WTC11 (cell line): ENCODE data around the gene PHTF1. TPM values are rescaled to one million over a fixed set of nuclear protein-coding genes. Genes with fewer than 3 reads are reported as not detected.

Experiments
- ATAC-seq: fragments of 200-7000 bp; cut with Tn5 transposase; 2 replicates; pipeline ENCODE4 v1.10.0; 2021; ENCODE audit warnings: mild to moderate bottlenecking, moderate library complexity
- CTCF ChIA-PET: fragments of 300-600 bp; sonication (Branson Sonifier 250); formaldehyde crosslinking; loops from one replicate; lab custom pipeline; 2021; ENCODE audit warnings: antibody characterized with exemption; lab: Charles Lee
- POLR2A ChIA-PET: fragments of 350-600 bp; sonication (Branson Sonifier 250); formaldehyde crosslinking; loops from one replicate; lab custom pipeline; 2021; ENCODE audit warnings: antibody characterized with exemption; lab: Charles Lee
- DNase-seq: peaks from one replicate; pipeline ENCODE4 v3.0.0; 2021; ENCODE audit warnings: low spot score
- H3K27ac Mint-ChIP-seq: 2 replicates; pipeline ENCODE4 v1.8.0; 2021; ENCODE audit warnings: mixed read lengths
- H3K27me3 Mint-ChIP-seq: 2 replicates; pipeline ENCODE4 v1.8.0; 2021; ENCODE audit warnings: low read depth, mild to moderate bottlenecking, moderate library complexity, mixed read lengths
- H3K36me3 Mint-ChIP-seq: 2 replicates; pipeline ENCODE4 v1.8.0; 2021; ENCODE audit warnings: mixed read lengths
- H3K4me1 Mint-ChIP-seq: 2 replicates; pipeline ENCODE4 v1.8.0; 2022; ENCODE audit warnings: mixed read lengths
- H3K4me3 Mint-ChIP-seq: 2 replicates; pipeline ENCODE4 v1.8.0; 2021; ENCODE audit warnings: mild to moderate bottlenecking, moderate library complexity, mixed read lengths
- H3K9me3 Mint-ChIP-seq: 2 replicates; pipeline ENCODE4 v1.8.0; 2021; ENCODE audit warnings: mixed read lengths
- ELF4 ChIP-seq: sonication (generic); formaldehyde crosslinking; IDR thresholded peaks from 2 replicates; pipeline ENCODE4 v1.8.1; 2022; ENCODE audit warnings: low read depth, mild to moderate bottlenecking, moderate library complexity, missing genetic modification reagents
- HMGA2 ChIP-seq: fragments of 250-450 bp; sonication (Bioruptor Pico); IDR thresholded peaks from 2 replicates; pipeline ENCODE4 v1.4.0; 2021; ENCODE audit warnings: mild to moderate bottlenecking, moderate library complexity
- JAZF1 ChIP-seq: fragments of 250-450 bp; sonication (Bioruptor Pico); IDR thresholded peaks from 2 replicates; pipeline ENCODE4 v1.9.0; 2021; ENCODE audit warnings: moderate library complexity, mild to moderate bottlenecking, inconsistent platforms
- NFYB ChIP-seq: sonication (generic); formaldehyde crosslinking; conservative IDR thresholded peaks from 2 replicates; pipeline ENCODE4 v1.8.0; 2022; ENCODE audit warnings: low read depth, missing genetic modification reagents
- RORB ChIP-seq: fragments of 250-450 bp; sonication (Bioruptor Pico); IDR thresholded peaks from 2 replicates; pipeline ENCODE4 v1.9.0; 2021; ENCODE audit warnings: mild to moderate bottlenecking
- SMAD4 ChIP-seq: sonication (generic); formaldehyde crosslinking; IDR thresholded peaks from 2 replicates; pipeline ENCODE4 v1.8.0; 2022; ENCODE audit warnings: mild to moderate bottlenecking, missing genetic modification reagents
- SOX15 ChIP-seq: fragments of 250-450 bp; sonication (Bioruptor Pico); IDR thresholded peaks from 2 replicates; pipeline ENCODE4 v1.9.0; 2021; ENCODE audit warnings: mild to moderate bottlenecking
- TCF7 ChIP-seq: sonication (generic); formaldehyde crosslinking; IDR thresholded peaks from 2 replicates; pipeline ENCODE4 v1.8.0; 2022; ENCODE audit warnings: mild to moderate bottlenecking, low read depth, missing genetic modification reagents, moderate library complexity
- ZBTB21 ChIP-seq: sonication (generic); formaldehyde crosslinking; IDR thresholded peaks from 2 replicates; pipeline ENCODE4 v1.8.1; 2023; ENCODE audit warnings: mild to moderate bottlenecking, missing genetic modification reagents, borderline replicate concordance
- ZNF121 ChIP-seq: sonication (generic); formaldehyde crosslinking; IDR thresholded peaks from 2 replicates; pipeline ENCODE4 v1.8.0; 2023; ENCODE audit warnings: missing genetic modification reagents
- ZNF219 ChIP-seq: sonication (generic); formaldehyde crosslinking; IDR thresholded peaks from 2 replicates; pipeline ENCODE4 v1.8.0; 2023; ENCODE audit warnings: missing genetic modification reagents, mild to moderate bottlenecking, borderline replicate concordance
- ZNF232 ChIP-seq: sonication (generic); formaldehyde crosslinking; IDR thresholded peaks from 2 replicates; pipeline ENCODE4 v1.8.0; 2022; ENCODE audit warnings: mild to moderate bottlenecking, missing genetic modification reagents
- ZNF317 ChIP-seq: sonication (generic); formaldehyde crosslinking; IDR thresholded peaks from 2 replicates; pipeline ENCODE4 v1.8.1; 2023; ENCODE audit warnings: low read depth, mild to moderate bottlenecking, moderate library complexity, missing genetic modification reagents, borderline replicate concordance
- ZNF416 ChIP-seq: fragments of 250-450 bp; sonication (Bioruptor Pico); IDR thresholded peaks from 2 replicates; pipeline ENCODE4 v1.9.0; 2021; ENCODE audit warnings: mild to moderate bottlenecking, inconsistent platforms
- total RNA-seq: library from RNA; stranded (reverse); gene quantifications from 3 replicates; pipeline ENCODE4 v1.2.3, GENCODE V29; 2021
- TF ChIP-seq, protein P1 (sequence below): sonication (generic); formaldehyde crosslinking; IDR thresholded peaks from 2 replicates; pipeline ENCODE4 v1.8.1; 2022; ENCODE audit warnings: low read depth, mild to moderate bottlenecking, moderate library complexity, missing genetic modification reagents, borderline replicate concordance
- TF ChIP-seq, protein P2 (sequence below): sonication (generic); formaldehyde crosslinking; IDR thresholded peaks from 2 replicates; pipeline ENCODE4 v1.8.0; 2022; ENCODE audit warnings: mild to moderate bottlenecking, missing genetic modification reagents
- TF ChIP-seq, protein P3 (sequence below): sonication (generic); formaldehyde crosslinking; IDR thresholded peaks from 2 replicates; pipeline ENCODE4 v1.8.1; 2023; ENCODE audit warnings: mild to moderate bottlenecking, missing genetic modification reagents
- TF ChIP-seq, protein P4 (sequence below): fragments of 200-600 bp; IDR thresholded peaks from 2 replicates; pipeline ENCODE4 v1.8.0; 2022; ENCODE audit warnings: antibody characterized with exemption
- TF ChIP-seq, protein P5 (sequence below): sonication (generic); formaldehyde crosslinking; IDR thresholded peaks from 2 replicates; pipeline ENCODE4 v1.8.0; 2022; ENCODE audit warnings: mild to moderate bottlenecking, missing genetic modification reagents
- TF ChIP-seq, protein P6 (sequence below): sonication (generic); formaldehyde crosslinking; IDR thresholded peaks from 2 replicates; pipeline ENCODE4 v1.8.1; 2022; ENCODE audit warnings: mild to moderate bottlenecking, missing genetic modification reagents, moderate library complexity, borderline replicate concordance
- TF ChIP-seq, protein P7 (sequence below): sonication (generic); formaldehyde crosslinking; IDR thresholded peaks from 2 replicates; pipeline ENCODE4 v1.8.1; 2023; ENCODE audit warnings: mild to moderate bottlenecking, missing genetic modification reagents, moderate library complexity
- TF ChIP-seq, protein P8 (sequence below): sonication (generic); formaldehyde crosslinking; conservative IDR thresholded peaks from 2 replicates; pipeline ENCODE4 v1.8.1; 2022; ENCODE audit warnings: mild to moderate bottlenecking, missing genetic modification reagents
- TF ChIP-seq, protein P9 (sequence below): sonication (generic); formaldehyde crosslinking; IDR thresholded peaks from 2 replicates; pipeline ENCODE4 v1.8.0; 2023; ENCODE audit warnings: missing genetic modification reagents
- TF ChIP-seq, protein P10 (sequence below): sonication (generic); formaldehyde crosslinking; IDR thresholded peaks from 2 replicates; pipeline ENCODE4 v1.8.1; 2022; ENCODE audit warnings: mild to moderate bottlenecking, moderate library complexity, missing genetic modification reagents

Gene PHTF1
- total RNA-seq, 1 experiment from 2014 or later, result 28.7 TPM

DNA sequence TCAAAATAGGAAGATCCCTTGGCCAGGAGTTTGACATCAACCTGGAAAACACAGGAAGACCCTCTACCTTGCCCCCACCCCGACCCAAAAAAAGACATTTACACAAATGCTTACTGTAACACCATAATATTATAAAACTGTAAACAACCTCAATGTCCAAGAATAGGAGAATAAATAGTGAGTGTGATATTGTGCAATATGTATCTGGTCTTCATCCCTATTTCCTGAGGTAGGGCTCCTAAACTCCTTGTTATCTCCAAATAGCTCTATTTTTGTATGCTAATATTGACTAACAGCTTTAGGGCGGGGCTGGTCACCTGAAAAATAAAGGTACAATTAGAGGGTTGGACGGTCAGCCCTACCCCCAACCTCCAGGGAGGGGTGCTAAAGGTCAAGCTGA is 29.5 kb upstream of the PHTF1 start (continued):
- TF ChIP-seq, protein P1, sequence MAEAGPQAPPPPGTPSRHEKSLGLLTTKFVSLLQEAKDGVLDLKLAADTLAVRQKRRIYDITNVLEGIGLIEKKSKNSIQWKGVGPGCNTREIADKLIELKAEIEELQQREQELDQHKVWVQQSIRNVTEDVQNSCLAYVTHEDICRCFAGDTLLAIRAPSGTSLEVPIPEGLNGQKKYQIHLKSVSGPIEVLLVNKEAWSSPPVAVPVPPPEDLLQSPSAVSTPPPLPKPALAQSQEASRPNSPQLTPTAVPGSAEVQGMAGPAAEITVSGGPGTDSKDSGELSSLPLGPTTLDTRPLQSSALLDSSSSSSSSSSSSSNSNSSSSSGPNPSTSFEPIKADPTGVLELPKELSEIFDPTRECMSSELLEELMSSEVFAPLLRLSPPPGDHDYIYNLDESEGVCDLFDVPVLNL, result no peak
- TF ChIP-seq ZNF121 (CRISPR knock-in tag) (no peak), ZNF317 (CRISPR knock-in tag) (no peak), ZNF416 (CRISPR knock-in tag) (no peak), JAZF1 (CRISPR knock-in tag) (no peak)
- TF ChIP-seq, protein P2, sequence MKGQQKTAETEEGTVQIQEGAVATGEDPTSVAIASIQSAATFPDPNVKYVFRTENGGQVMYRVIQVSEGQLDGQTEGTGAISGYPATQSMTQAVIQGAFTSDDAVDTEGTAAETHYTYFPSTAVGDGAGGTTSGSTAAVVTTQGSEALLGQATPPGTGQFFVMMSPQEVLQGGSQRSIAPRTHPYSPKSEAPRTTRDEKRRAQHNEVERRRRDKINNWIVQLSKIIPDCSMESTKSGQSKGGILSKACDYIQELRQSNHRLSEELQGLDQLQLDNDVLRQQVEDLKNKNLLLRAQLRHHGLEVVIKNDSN (CRISPR knock-in tag), result no peak
- TF ChIP-seq, protein P3, sequence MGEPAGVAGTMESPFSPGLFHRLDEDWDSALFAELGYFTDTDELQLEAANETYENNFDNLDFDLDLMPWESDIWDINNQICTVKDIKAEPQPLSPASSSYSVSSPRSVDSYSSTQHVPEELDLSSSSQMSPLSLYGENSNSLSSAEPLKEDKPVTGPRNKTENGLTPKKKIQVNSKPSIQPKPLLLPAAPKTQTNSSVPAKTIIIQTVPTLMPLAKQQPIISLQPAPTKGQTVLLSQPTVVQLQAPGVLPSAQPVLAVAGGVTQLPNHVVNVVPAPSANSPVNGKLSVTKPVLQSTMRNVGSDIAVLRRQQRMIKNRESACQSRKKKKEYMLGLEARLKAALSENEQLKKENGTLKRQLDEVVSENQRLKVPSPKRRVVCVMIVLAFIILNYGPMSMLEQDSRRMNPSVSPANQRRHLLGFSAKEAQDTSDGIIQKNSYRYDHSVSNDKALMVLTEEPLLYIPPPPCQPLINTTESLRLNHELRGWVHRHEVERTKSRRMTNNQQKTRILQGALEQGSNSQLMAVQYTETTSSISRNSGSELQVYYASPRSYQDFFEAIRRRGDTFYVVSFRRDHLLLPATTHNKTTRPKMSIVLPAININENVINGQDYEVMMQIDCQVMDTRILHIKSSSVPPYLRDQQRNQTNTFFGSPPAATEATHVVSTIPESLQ (CRISPR knock-in tag), result no peak
- TF ChIP-seq, protein P4, sequence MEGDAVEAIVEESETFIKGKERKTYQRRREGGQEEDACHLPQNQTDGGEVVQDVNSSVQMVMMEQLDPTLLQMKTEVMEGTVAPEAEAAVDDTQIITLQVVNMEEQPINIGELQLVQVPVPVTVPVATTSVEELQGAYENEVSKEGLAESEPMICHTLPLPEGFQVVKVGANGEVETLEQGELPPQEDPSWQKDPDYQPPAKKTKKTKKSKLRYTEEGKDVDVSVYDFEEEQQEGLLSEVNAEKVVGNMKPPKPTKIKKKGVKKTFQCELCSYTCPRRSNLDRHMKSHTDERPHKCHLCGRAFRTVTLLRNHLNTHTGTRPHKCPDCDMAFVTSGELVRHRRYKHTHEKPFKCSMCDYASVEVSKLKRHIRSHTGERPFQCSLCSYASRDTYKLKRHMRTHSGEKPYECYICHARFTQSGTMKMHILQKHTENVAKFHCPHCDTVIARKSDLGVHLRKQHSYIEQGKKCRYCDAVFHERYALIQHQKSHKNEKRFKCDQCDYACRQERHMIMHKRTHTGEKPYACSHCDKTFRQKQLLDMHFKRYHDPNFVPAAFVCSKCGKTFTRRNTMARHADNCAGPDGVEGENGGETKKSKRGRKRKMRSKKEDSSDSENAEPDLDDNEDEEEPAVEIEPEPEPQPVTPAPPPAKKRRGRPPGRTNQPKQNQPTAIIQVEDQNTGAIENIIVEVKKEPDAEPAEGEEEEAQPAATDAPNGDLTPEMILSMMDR, result no peak
- TF ChIP-seq, protein P5, sequence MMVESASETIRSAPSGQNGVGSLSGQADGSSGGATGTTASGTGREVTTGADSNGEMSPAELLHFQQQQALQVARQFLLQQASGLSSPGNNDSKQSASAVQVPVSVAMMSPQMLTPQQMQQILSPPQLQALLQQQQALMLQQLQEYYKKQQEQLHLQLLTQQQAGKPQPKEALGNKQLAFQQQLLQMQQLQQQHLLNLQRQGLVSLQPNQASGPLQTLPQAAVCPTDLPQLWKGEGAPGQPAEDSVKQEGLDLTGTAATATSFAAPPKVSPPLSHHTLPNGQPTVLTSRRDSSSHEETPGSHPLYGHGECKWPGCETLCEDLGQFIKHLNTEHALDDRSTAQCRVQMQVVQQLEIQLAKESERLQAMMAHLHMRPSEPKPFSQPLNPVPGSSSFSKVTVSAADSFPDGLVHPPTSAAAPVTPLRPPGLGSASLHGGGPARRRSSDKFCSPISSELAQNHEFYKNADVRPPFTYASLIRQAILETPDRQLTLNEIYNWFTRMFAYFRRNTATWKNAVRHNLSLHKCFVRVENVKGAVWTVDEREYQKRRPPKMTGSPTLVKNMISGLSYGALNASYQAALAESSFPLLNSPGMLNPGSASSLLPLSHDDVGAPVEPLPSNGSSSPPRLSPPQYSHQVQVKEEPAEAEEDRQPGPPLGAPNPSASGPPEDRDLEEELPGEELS, result no peak
- TF ChIP-seq, all 79 proteins: peak for 0

DNA sequence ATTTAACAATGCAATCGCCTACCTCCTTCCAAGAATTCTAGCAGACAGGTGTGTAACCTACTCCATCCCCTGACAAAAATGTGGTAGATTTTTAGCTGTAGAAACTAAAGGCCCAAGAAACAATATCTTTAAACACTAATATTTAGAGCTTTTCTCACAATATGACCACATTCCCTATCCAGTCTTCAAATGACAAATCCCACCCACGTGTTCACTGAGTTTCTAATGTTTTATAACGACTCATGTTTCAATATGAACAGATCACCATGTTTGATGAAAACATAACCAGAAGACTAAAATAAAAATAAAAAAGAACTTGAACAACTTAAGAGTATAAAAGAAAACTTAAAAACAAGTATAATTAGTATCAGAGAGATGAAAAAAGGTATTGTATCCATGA is 28.4 kb upstream of the PHTF1 start:
- no peak for DNase-seq
- TF ChIP-seq, protein P6, sequence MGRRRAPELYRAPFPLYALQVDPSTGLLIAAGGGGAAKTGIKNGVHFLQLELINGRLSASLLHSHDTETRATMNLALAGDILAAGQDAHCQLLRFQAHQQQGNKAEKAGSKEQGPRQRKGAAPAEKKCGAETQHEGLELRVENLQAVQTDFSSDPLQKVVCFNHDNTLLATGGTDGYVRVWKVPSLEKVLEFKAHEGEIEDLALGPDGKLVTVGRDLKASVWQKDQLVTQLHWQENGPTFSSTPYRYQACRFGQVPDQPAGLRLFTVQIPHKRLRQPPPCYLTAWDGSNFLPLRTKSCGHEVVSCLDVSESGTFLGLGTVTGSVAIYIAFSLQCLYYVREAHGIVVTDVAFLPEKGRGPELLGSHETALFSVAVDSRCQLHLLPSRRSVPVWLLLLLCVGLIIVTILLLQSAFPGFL (CRISPR knock-in tag), result no peak
- TF ChIP-seq, protein P7, sequence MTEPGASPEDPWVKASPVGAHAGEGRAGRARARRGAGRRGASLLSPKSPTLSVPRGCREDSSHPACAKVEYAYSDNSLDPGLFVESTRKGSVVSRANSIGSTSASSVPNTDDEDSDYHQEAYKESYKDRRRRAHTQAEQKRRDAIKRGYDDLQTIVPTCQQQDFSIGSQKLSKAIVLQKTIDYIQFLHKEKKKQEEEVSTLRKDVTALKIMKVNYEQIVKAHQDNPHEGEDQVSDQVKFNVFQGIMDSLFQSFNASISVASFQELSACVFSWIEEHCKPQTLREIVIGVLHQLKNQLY (CRISPR knock-in tag), result no peak
- TF ChIP-seq SMAD4 (no peak), SOX15 (CRISPR knock-in tag) (no peak), ZNF317 (CRISPR knock-in tag) (no peak), NFYB (CRISPR knock-in tag) (no peak), HMGA2 (CRISPR knock-in tag) (no peak), TCF7 (CRISPR knock-in tag) (no peak), ZNF232 (CRISPR knock-in tag) (no peak), RORB (CRISPR knock-in tag) (no peak), ZNF219 (CRISPR knock-in tag) (no peak), ZBTB21 (CRISPR knock-in tag) (no peak), ELF4 (no peak)
- TF ChIP-seq, protein P8, sequence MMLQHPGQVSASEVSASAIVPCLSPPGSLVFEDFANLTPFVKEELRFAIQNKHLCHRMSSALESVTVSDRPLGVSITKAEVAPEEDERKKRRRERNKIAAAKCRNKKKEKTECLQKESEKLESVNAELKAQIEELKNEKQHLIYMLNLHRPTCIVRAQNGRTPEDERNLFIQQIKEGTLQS (CRISPR knock-in tag), result no peak
- TF ChIP-seq, protein P9, sequence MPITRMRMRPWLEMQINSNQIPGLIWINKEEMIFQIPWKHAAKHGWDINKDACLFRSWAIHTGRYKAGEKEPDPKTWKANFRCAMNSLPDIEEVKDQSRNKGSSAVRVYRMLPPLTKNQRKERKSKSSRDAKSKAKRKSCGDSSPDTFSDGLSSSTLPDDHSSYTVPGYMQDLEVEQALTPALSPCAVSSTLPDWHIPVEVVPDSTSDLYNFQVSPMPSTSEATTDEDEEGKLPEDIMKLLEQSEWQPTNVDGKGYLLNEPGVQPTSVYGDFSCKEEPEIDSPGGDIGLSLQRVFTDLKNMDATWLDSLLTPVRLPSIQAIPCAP, result no peak
- TF ChIP-seq, protein P10, sequence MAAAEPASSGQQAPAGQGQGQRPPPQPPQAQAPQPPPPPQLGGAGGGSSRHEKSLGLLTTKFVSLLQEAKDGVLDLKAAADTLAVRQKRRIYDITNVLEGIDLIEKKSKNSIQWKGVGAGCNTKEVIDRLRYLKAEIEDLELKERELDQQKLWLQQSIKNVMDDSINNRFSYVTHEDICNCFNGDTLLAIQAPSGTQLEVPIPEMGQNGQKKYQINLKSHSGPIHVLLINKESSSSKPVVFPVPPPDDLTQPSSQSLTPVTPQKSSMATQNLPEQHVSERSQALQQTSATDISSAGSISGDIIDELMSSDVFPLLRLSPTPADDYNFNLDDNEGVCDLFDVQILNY (CRISPR knock-in tag), result no peak

More for the DNA sequence above, 28.4 kb upstream of the PHTF1 start:
- ATAC-seq, result no peak
- H3K36me3 Mint-ChIP-seq, result peaks cover 2% of the 10 kb centered on the region; the same call in 1 of the 2 replicates
- H3K9me3 Mint-ChIP-seq, result no peaks in the 10 kb centered on the region
- H3K27me3 Mint-ChIP-seq, result no peaks in the 10 kb centered on the region
- no peak overlapping the region for H3K4me3 Mint-ChIP-seq
- ChIA-PET POLR2A (no interaction called here), CTCF (no interaction called here)
- peaks cover 28% of the 10 kb centered on the region for H3K4me1 Mint-ChIP-seq
- H3K27ac Mint-ChIP-seq, result no peak overlapping the region
